Muscle of leg (tissue), 11 donors: ENCODE data around the gene EYS. TPM values are rescaled to one million over a fixed set of nuclear protein-coding genes. Genes with fewer than 3 reads are reported as not detected.

ENCODE experiments used
- DNase-seq: peaks from one replicate; pipeline ENCODE4 v3.0.0; 2013
- H3K27ac ChIP-seq: one replicate; pipeline ENCODE4 v1.5.1; 2013; ENCODE audit warnings: mild to moderate bottlenecking, low read length, control low read depth
- H3K27me3 ChIP-seq: one replicate; pipeline ENCODE4 v1.6.1; 2013; ENCODE audit warnings: low read length; ENCODE audit not compliant: control insufficient read depth, insufficient read depth
- H3K36me3 ChIP-seq: one replicate; pipeline ENCODE4 v1.6.1; 2013; ENCODE audit warnings: low read length; ENCODE audit not compliant: control insufficient read depth, insufficient read depth
- H3K4me1 ChIP-seq: one replicate; pipeline ENCODE4 v1.6.1; 2013; ENCODE audit warnings: low read length; ENCODE audit not compliant: control insufficient read depth, insufficient read depth
- H3K4me3 ChIP-seq: one replicate; pipeline ENCODE4 v1.5.1; 2013; ENCODE audit warnings: low read length, control low read depth
- H3K9me3 ChIP-seq: replicated peaks from 2 replicates; pipeline ENCODE4 v1.6.1; 2013; ENCODE audit warnings: low read depth, low read length; ENCODE audit not compliant: control insufficient read depth
- WGBS: methylation state at CpG from one replicate; pipeline ENCODE4 v1.1.5; 2013; ENCODE audit warnings: missing lambda C conversion rate; ENCODE audit not compliant: insufficient coverage; 5-methylcytosine and 5-hydroxymethylcytosine counted together
- polyA plus RNA-seq, 8 donors: library from polyadenylated mRNA; unstranded; fragments of 120-200 nt; gene quantifications; one replicate each; pipeline versions ENCODE4 v1.2.1 to v1.2.3, GENCODE V29; 2013; ENCODE audit warnings: inconsistent platforms in 1 of 8, low replicate concordance in 1 of 8; ENCODE audit not compliant: insufficient read length in 8 of 8, insufficient read depth in 1 of 8
- total RNA-seq: library from RNA; stranded (reverse); fragments of 120-200 nt; gene quantifications from one replicate; pipeline ENCODE4 v1.2.4, GENCODE V29; 2013

The EYS gene
- total and polyA plus RNA-seq, 9 donors: 0.24 to 1.1 (median 0.66) TPM

DNA sequence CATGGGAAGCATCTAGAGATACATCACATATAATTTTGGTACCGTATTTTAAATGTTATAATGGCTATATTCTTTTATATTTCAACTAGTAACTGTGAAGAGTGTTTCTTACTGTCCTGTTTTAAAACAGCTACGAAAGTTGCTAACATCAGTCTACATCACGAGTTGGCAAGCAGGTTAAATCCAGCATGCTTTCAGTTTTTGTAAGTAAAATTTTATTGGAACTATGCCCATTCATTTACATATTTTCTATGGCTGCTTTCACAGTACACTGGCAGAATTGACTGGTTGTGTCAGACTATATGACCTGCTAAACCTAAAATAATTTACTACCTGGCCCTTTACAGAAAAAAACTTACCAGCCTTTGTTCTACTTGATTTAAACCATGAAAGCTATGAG lies 1593.3 kb downstream of the EYS start:
- Histone ChIP-seq H3K9me3 (no peaks in the 10 kb centered on the region), H3K36me3 (no peaks in the 10 kb centered on the region), H3K27ac (no peak overlapping the region), H3K4me3 (no peak overlapping the region), H3K27me3 (no peaks in the 10 kb centered on the region), H3K4me1 (no peaks in the 10 kb centered on the region)
- no CpG with 5 or more reads among the region's 3 CpGs for WGBS
- peak; percentile 15 for DNase-seq

DNA sequence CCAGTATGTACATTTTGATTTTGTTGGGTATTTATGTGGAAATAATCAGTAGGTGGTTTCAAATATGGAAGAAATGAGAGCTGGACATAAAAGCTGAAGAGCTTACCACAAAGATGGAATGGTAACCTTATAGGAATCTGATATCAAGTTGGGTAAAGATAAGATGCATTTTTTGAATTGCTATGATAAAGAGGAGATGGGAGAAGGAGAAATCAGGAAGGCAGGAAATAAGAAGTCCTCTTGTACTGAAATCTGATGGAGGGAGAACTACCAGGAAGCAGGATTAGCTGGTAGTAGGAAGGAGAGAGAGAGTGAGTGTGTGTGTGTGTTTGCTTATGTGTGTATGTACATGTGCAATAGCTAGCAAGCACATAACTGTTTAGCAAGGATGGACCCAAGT lies 1603.0 kb downstream of the EYS start:
- H3K27ac ChIP-seq: no peak overlapping the region
- H3K36me3 ChIP-seq: no peaks in the 10 kb centered on the region
- H3K9me3 ChIP-seq: no peaks in the 10 kb centered on the region
- no peak overlapping the region for H3K4me3 ChIP-seq
- DNase-seq: no peak
- no peaks in the 10 kb centered on the region for H3K4me1 ChIP-seq
- H3K27me3 ChIP-seq: no peaks in the 10 kb centered on the region

DNA sequence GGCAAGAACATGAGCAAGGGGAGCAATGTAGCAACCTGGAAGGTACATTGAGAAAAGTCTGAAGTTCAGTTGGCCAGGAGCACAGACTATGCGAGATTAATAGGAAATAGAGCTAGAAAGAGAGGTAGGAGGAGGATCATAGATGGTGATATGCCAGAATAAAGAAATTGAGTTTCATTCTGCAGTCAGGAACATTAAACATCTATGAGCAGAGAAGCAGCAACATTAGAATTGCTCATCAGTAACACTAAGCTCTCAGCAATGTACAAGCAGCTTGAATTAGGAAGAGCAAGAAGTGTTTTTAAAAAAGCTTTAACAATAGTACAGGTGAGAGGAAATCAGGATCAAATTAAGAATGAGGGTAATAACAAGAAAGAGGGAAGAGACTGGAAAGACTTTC lies 1603.5 kb downstream of the EYS start:
- Histone ChIP-seq H3K27me3 (no peaks in the 10 kb centered on the region), H3K4me3 (no peak overlapping the region), H3K27ac (no peak overlapping the region), H3K36me3 (no peaks in the 10 kb centered on the region), H3K9me3 (no peaks in the 10 kb centered on the region), H3K4me1 (no peaks in the 10 kb centered on the region)
- no peak for DNase-seq
- 86% methylated on average over 1 of the region's 1 CpG for WGBS

DNA sequence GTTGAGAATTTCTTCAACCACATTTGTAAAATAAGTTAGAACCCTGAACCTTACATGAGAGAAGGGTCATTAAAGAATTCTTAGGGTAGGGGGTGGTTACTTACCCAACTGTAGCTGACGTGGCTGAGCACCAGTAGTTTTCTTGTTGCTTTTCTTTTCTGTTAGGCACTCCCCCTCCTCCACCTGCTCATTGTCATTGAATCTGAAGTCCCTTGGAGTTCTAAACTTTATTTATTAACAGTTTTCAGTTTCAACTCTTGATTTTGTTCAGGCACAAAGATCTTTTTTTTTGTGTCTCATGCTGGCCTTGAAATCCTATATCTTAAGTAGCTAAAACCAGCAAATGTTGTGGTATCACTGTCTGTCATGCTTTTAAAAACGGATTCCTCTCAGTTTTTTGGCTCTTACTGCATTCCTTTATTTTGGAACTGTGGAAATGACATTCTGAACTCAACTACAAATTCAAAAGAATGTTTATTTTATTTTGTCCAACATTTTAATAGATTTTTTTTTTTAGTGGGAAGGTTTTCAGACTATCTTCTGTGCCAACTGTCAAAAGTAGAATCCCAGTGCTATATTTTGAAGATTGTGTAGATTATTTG lies 1606.2 kb downstream of the EYS start:
- WGBS: no CpG with 5 or more reads among the region's 2 CpGs
- H3K27ac ChIP-seq: no peak overlapping the region
- DNase-seq: no peak

DNA sequence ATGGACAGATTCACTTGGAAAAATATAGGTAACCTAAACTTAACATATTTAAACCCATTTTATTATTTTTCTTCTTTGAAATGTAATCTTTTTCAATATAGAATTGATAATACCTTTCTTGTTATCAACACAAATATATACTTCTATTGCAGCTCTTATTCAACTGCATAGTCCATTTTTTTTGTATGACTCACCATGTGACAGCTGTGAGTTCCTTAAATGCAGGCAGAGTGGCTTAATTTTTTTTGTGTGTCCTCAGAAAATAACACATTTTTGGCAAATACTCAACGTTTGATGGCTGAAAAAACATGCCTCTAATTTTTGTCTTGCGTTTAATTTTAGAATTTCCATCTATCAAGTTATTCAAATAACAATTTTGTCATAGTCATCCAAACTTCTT lies 1616.7 kb downstream of the EYS start:
- Histone ChIP-seq H3K4me3 (no peak overlapping the region), H3K27me3 (no peaks in the 10 kb centered on the region), H3K4me1 (no peaks in the 10 kb centered on the region), H3K36me3 (no peaks in the 10 kb centered on the region), H3K27ac (no peak overlapping the region), H3K9me3 (peaks cover 5% of the 10 kb centered on the region)
- no CpG with 5 or more reads among the region's 2 CpGs for WGBS
- no peak for DNase-seq

More for the DNA sequence above, 1606.2 kb downstream of the EYS start:
- Histone ChIP-seq H3K36me3 (no peaks in the 10 kb centered on the region), H3K9me3 (peaks cover 2% of the 10 kb centered on the region), H3K27me3 (no peaks in the 10 kb centered on the region), H3K4me1 (no peaks in the 10 kb centered on the region), H3K4me3 (no peak overlapping the region)

DNA sequence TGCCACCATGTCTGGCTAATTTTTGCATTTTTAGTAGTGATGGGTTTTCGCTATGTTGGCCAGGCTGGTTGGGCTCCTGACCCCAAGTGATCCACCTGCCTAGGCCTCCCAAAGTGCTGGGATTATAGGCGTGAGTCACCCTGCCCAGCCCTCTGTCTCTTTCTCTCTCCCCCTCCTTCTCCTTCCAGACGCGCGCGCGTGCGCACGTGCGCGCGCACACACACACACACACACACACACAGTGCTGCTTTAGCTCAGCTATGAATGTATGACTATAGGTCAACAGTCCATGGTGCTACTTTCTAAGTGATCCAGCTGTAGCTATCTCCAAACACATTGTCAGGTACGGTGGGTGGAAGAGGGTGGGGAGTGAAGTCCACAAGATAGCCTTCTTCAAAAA lies 1621.9 kb downstream of the EYS start:
- no peaks in the 10 kb centered on the region for H3K27me3 ChIP-seq
- WGBS: no CpG with 5 or more reads among the region's 13 CpGs
- no peak overlapping the region for H3K4me3 ChIP-seq
- no peaks in the 10 kb centered on the region for H3K36me3 ChIP-seq
- no peak for DNase-seq
- H3K27ac ChIP-seq: no peak overlapping the region
- no peaks in the 10 kb centered on the region for H3K4me1 ChIP-seq
- H3K9me3 ChIP-seq: no peaks in the 10 kb centered on the region

DNA sequence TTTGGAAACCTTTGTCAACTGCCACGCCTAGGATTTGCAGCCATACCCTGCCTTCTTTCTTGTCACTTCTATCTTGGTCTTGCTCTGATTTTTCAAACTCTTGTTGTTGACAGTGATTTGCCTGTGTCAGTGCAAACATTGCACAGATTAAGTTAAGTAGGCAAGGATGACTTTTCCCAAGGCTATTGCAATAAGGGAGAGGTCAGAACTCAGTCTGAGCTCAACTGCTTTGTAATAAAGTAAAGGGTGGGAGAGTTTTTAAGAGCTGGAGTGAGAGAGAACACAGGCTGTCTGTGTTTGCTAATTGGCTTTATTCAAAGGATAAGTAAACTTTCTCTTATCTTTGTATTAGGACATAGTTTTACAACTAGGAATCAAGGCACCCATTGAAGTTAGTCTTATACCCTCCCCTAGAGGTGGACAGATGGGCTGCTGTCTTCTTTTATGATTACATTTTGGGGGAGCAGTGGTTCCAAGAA lies 1622.8 kb downstream of the EYS start:
- Histone ChIP-seq H3K36me3 (no peaks in the 10 kb centered on the region), H3K27me3 (no peaks in the 10 kb centered on the region), H3K27ac (no peak overlapping the region), H3K4me1 (no peaks in the 10 kb centered on the region), H3K4me3 (no peak overlapping the region), H3K9me3 (no peaks in the 10 kb centered on the region)
- DNase-seq: no peak
- WGBS: 100% methylated on average over 1 of the region's 1 CpG

DNA sequence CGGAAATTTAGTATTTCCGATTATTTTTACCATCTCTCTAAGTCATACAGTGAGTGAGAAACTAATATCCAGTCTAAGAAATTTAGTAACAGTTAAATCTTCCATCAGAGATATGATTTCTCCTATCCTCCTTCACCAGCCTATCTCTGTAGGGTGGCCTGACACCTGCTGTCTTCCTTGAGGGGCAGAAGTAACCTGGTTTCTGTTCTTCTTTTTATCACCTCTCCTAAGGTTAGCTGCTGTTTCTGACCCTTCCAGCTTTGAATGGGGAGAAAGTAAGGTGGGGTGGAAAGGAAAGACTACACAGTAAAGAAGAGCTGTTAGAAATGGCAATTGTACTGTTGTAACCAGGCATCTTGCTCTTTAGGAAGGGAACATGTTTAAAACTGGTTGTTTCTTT lies 1623.8 kb downstream of the EYS start:
- Histone ChIP-seq H3K27ac (no peak overlapping the region), H3K27me3 (no peaks in the 10 kb centered on the region), H3K4me3 (no peak overlapping the region), H3K4me1 (no peaks in the 10 kb centered on the region), H3K36me3 (no peaks in the 10 kb centered on the region), H3K9me3 (no peaks in the 10 kb centered on the region)
- no CpG with 5 or more reads among the region's 2 CpGs for WGBS
- no peak for DNase-seq

DNA sequence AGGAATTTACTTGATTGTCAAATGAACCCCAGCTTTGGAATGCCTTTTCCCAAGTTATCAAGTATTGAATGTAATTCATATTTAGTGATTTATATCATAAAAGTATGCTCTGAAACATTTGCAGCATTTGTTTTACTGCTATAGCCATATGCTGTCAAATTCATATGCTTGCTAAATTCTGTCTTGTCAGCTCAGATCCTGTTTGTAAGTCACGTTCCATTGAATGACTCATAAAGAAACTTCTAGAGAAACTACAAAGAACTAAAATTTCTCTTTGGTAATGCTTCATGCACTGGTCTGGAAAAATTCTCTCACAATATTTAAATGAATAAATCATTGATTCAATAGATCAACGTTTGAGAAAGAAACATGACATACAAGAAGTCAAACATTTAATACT lies 1625.6 kb downstream of the EYS start:
- Histone ChIP-seq H3K4me3 (no peak overlapping the region), H3K27ac (no peak overlapping the region), H3K9me3 (no peaks in the 10 kb centered on the region), H3K4me1 (no peaks in the 10 kb centered on the region), H3K27me3 (no peaks in the 10 kb centered on the region), H3K36me3 (no peaks in the 10 kb centered on the region)
- no peak for DNase-seq
- no CpG with 5 or more reads among the region's 2 CpGs for WGBS

DNA sequence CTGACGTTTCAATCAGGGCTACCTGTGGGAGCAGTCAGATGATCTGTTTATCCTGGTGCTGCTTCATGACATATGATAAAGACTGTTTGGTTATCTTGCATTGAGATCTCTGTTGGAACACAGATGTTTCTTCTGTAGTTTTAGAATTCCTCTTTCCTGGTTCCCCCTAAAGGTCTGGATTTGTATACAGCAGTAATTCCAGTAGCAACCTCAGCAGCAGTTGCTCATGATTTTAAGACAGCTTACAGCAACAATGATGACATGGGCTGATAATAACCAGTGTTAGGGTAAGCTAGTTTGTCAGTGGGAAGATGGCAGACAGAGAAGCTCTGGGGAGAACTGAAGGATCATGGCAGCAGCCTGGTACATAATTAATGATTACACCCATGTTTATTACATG lies 1632.0 kb downstream of the EYS start:
- Histone ChIP-seq H3K9me3 (no peaks in the 10 kb centered on the region), H3K36me3 (no peaks in the 10 kb centered on the region), H3K4me3 (no peak overlapping the region), H3K27ac (no peak overlapping the region), H3K27me3 (no peaks in the 10 kb centered on the region), H3K4me1 (no peaks in the 10 kb centered on the region)
- DNase-seq: no peak
- WGBS: no CpG with 5 or more reads among the region's 1 CpG

DNA sequence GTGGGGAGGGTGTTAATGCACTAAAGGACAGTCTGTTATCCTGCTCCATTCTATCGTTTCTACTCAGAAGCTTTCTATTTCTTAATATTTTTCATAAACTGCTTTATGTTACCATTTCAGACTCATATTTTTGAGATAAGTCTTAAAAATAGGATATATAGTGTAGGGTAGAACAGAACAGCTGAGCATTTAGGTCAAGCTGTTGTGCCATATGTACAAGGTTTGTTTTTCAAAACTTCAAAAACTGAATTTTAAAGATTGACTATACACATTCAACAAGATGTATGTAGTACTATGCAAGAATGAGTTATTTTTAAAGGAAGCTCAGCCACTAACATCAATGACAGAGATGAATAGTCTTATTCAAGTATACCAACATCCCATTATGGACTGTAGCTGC lies 1634.3 kb downstream of the EYS start:
- Histone ChIP-seq H3K4me1 (no peaks in the 10 kb centered on the region), H3K27me3 (no peaks in the 10 kb centered on the region), H3K36me3 (no peaks in the 10 kb centered on the region), H3K27ac (no peak overlapping the region), H3K9me3 (no peaks in the 10 kb centered on the region), H3K4me3 (no peak overlapping the region)
- no CpG with 5 or more reads among the region's 1 CpG for WGBS
- no peak for DNase-seq
